Breast epithelium (tissue), 4 donors: ENCODE data around the gene TRPM3. TPM values are rescaled to one million over a fixed set of nuclear protein-coding genes. Genes with fewer than 3 reads are reported as not detected.

Experiments used
- DNase-seq, 2 donors: peaks; one replicate each; pipeline ENCODE4 v3.0.0-alpha.2; 2019; ENCODE audit warnings: low spot score in 2 of 2
- H3K27ac ChIP-seq, 2 donors: fragments of 200-600 bp; sonication (generic) in 1 of 2; one replicate each; pipeline ENCODE4 v1.5.1; 2016 to 2019; ENCODE audit warnings: mild to moderate bottlenecking in 1 of 2
- H3K27me3 ChIP-seq, 2 donors: fragments of 200-600 bp; sonication (generic) in 1 of 2; one replicate each; pipeline versions ENCODE4 v1.5.1 to v1.6.0; 2017 to 2019; ENCODE audit warnings: control low read depth in 1 of 2, mild to moderate bottlenecking in 1 of 2
- H3K36me3 ChIP-seq: fragments of 200-600 bp; one replicate; pipeline ENCODE4 v1.5.1; 2019
- H3K4me1 ChIP-seq, 2 donors: fragments of 200-600 bp; sonication (generic); one replicate each; pipeline ENCODE4 v1.5.1; 2016 to 2019; ENCODE audit warnings: control low read depth in 1 of 2
- H3K4me3 ChIP-seq, 3 donors: fragments of 200-600 bp; sonication (generic); 1 replicate in 2 of 3; 2 replicates in 1 of 3; pipeline ENCODE4 v1.5.1; 2016 to 2019; ENCODE audit warnings: mild to moderate bottlenecking in 3 of 3, moderate library complexity in 2 of 3
- H3K9me3 ChIP-seq, 2 donors: fragments of 200-600 bp; sonication (generic) in 1 of 2; one replicate each; pipeline ENCODE4 v1.5.1; 2016 to 2019; ENCODE audit warnings: control low read depth in 1 of 2
- CTCF ChIP-seq, 3 donors: fragments of 450-650 bp; IDR thresholded peaks; one replicate each; pipeline ENCODE4 v1.5.1; 2016 to 2017; ENCODE audit warnings: antibody characterized with exemption in 3 of 3, mild to moderate bottlenecking in 3 of 3, moderate library complexity in 3 of 3
- POLR2A ChIP-seq: fragments of 450-650 bp; IDR thresholded peaks from one replicate; pipeline ENCODE4 v1.6.1; 2016; ENCODE audit warnings: antibody characterized with exemption, mild to moderate bottlenecking, moderate library complexity
- POLR2AphosphoS5 ChIP-seq, 3 donors: sonication (generic); formaldehyde crosslinking; IDR thresholded peaks; one replicate each; pipeline ENCODE4 v1.6.1; 2017; ENCODE audit warnings: antibody characterized with exemption in 3 of 3
- intact Hi-C: fragments of 100-400 bp; cut with DNase I; formaldehyde crosslinking; loops from one replicate; pipeline ENCODE4 v1.15.1; 2023; ENCODE audit warnings: low total_unique reads
- total RNA-seq, 3 donors: library from RNA; depleted of rRNA; stranded (reverse); fragments of >200 nt; gene quantifications; one replicate each; pipeline ENCODE4 v1.1.0, GENCODE V29; 2016

Gene TRPM3
- total RNA-seq, 3 donors from 2014 or later: 0.33 to 0.88 (median 0.64) TPM

GRCh38 chr9:70677055-70677735, 444.2 kb downstream of the TRPM3 start:
- Histone ChIP-seq H3K9me3 (no peaks in the 10 kb centered on the region), H3K27ac (no peak overlapping the region), H3K27me3 (no peaks in the 10 kb centered on the region), H3K36me3 (no peaks in the 10 kb centered on the region), H3K4me1 (no peaks in the 10 kb centered on the region), H3K4me3 (no peak overlapping the region)
- intact Hi-C loops: no loop called here
- no peak for TF ChIP-seq POLR2A
- TF ChIP-seq CTCF (IDR thresholded peaks at IDR 0.05): no peak
- TF ChIP-seq POLR2AphosphoS5 (IDR thresholded peaks at IDR 0.05): no peak
- DNase-seq: no peak

- Histone ChIP-seq H3K27ac (no peak overlapping the region), H3K4me1 (no peaks in the 10 kb centered on the region), H3K9me3 (no peaks in the 10 kb centered on the region), H3K27me3 (no peaks in the 10 kb centered on the region), H3K36me3 (no peaks in the 10 kb centered on the region), H3K4me3 (no peak overlapping the region)
- no peak for DNase-seq
- intact Hi-C loops: no loop called here
- no peak for TF ChIP-seq CTCF (IDR thresholded peaks at IDR 0.05)
- TF ChIP-seq POLR2A: no peak
- no peak for TF ChIP-seq POLR2AphosphoS5 (IDR thresholded peaks at IDR 0.05)
Observed at GRCh38 chr9:70675868-70676370, 445.5 kb downstream of the TRPM3 start.

GRCh38 chr9:70673844-70674243, 447.6 kb downstream of the TRPM3 start:
- intact Hi-C loops: no loop called here
- Histone ChIP-seq H3K36me3 (no peaks in the 10 kb centered on the region), H3K9me3 (no peaks in the 10 kb centered on the region), H3K4me1 (no peaks in the 10 kb centered on the region), H3K27ac (no peak overlapping the region), H3K4me3 (no peak overlapping the region), H3K27me3 (no peaks in the 10 kb centered on the region)
- DNase-seq: no peak
- TF ChIP-seq POLR2A: no peak
- no peak for TF ChIP-seq POLR2AphosphoS5 (IDR thresholded peaks at IDR 0.05)
- no peak for TF ChIP-seq CTCF (IDR thresholded peaks at IDR 0.05)

- no peak overlapping the region for H3K27ac ChIP-seq
- H3K4me3 ChIP-seq: no peak overlapping the region
- H3K27me3 ChIP-seq: no peaks in the 10 kb centered on the region
- H3K36me3 ChIP-seq: no peaks in the 10 kb centered on the region
- intact Hi-C loops: no loop called here
- no peaks in the 10 kb centered on the region for H3K9me3 ChIP-seq
- H3K4me1 ChIP-seq: no peaks in the 10 kb centered on the region
- TF ChIP-seq CTCF (IDR thresholded peaks at IDR 0.05): no peak
- TF ChIP-seq POLR2AphosphoS5 (IDR thresholded peaks at IDR 0.05): no peak
- TF ChIP-seq POLR2A: no peak
- no peak for DNase-seq
Observed at GRCh38 chr9:70672161-70672649, 449.2 kb downstream of the TRPM3 start.

GRCh38 chr9:70668751-70669150, 452.7 kb downstream of the TRPM3 start:
- Histone ChIP-seq H3K4me1 (no peaks in the 10 kb centered on the region), H3K27ac (no peak overlapping the region), H3K36me3 (no peaks in the 10 kb centered on the region), H3K4me3 (no peak overlapping the region), H3K9me3 (no peaks in the 10 kb centered on the region), H3K27me3 (no peaks in the 10 kb centered on the region)
- TF ChIP-seq CTCF (IDR thresholded peaks at IDR 0.05) (no peak), POLR2AphosphoS5 (IDR thresholded peaks at IDR 0.05) (no peak), POLR2A (no peak)
- DNase-seq: no peak
- intact Hi-C loops: no loop called here
